Sigmoid colon (tissue), 4 donors: ENCODE data around the gene UNKL.

Experiments
- CTCF ChIP-seq, 4 experiments: fragments of 450-650 bp in 3 of 4; fragments of 200-600 bp in 1 of 4; IDR thresholded peaks; one replicate each; pipeline ENCODE4 v1.5.1; 2016 to 2019; ENCODE audit warnings: antibody characterized with exemption in 4 of 4, mild to moderate bottlenecking in 3 of 4, moderate library complexity in 2 of 4
- EP300 ChIP-seq, 4 donors: sonication (generic); formaldehyde crosslinking; IDR thresholded peaks; one replicate each; pipeline ENCODE4 v1.6.1; 2017; ENCODE audit warnings: antibody characterized with exemption in 4 of 4
- POLR2A ChIP-seq, 2 donors: fragments of 450-650 bp; IDR thresholded peaks; one replicate each; pipeline ENCODE4 v1.6.1; 2016; ENCODE audit warnings: antibody characterized with exemption in 2 of 2, mild to moderate bottlenecking in 2 of 2, moderate library complexity in 2 of 2

- no peak for TF ChIP-seq CTCF (IDR thresholded peaks at IDR 0.05)
- TF ChIP-seq EP300 (IDR thresholded peaks at IDR 0.05), result no peak
- TF ChIP-seq POLR2A (IDR thresholded peaks at IDR 0.05), result no peak
These were observed 5.6 kb upstream of the UNKL start for GRCh38 chr16:1420111-1420539.
